LNCAP (cell line): Measurements from ENCODE around the gene BANP.

ENCODE experiments used
- CTCF ChIP-seq: fragments of 450-650 bp; IDR thresholded peaks from 2 replicates; pipeline ENCODE4 v1.5.1; 2017; ENCODE audit warnings: mild to moderate bottlenecking

The BANP gene

GRCh38 chr16:88083582-88083981 lies 132.3 kb downstream of the BANP start:
- TF ChIP-seq CTCF: no peak

GRCh38 chr16:88084881-88085280 lies 133.6 kb downstream of the BANP start:
- no peak for TF ChIP-seq CTCF

- no peak for TF ChIP-seq CTCF
These were observed 135.6 kb downstream of the BANP start for GRCh38 chr16:88086571-88087516.

- TF ChIP-seq CTCF: no peak
These were observed 136.3 kb downstream of the BANP start for GRCh38 chr16:88087517-88087877.

GRCh38 chr16:88088161-88088581 lies 136.9 kb downstream of the BANP start:
- TF ChIP-seq CTCF: no peak

GRCh38 chr16:88099563-88099890 lies 148.3 kb downstream of the BANP start:
- TF ChIP-seq CTCF: no peak

GRCh38 chr16:88102597-88102996 lies 151.4 kb downstream of the BANP start:
- TF ChIP-seq CTCF: no peak
